GM20000 (cell line): ENCODE data around the gene CSK.
"Not testable (repeated sequence)": the region's sequence is repeated elsewhere in the genome, so short reads cannot be mapped to it uniquely, and the experiment has no call there.

Experiments used
- DNase-seq: peaks from one replicate; pipeline ENCODE4 v3.0.0; 2012; ENCODE audit warnings: low spot score
- CTCF ChIP-seq: IDR thresholded peaks from 2 replicates; pipeline ENCODE4 v1.5.1; 2012; ENCODE audit warnings: mild to moderate bottlenecking, control low read depth; ENCODE audit errors: extremely low read depth, missing control alignments

The CSK gene

GRCh38 chr15:74781431-74782258 is at the start of gene CSK:
TSS of gene CSK (plus strand) at chr15:74782080. CDS start at chr15:74798298, 16,218 bp downstream.
- DNase-seq = peak; percentile 94
- TF ChIP-seq CTCF = peak; percentile 43

- TF ChIP-seq CTCF = no peak
- DNase-seq = no peak
Observed at GRCh38 chr15:74732846-74733245, 49.0 kb upstream of the CSK start.

GRCh38 chr15:74733269-74733668 is 48.6 kb upstream of the CSK start:
- DNase-seq = no peak
- TF ChIP-seq CTCF = no peak

- TF ChIP-seq CTCF = no peak
- DNase-seq = no peak
Observed at GRCh38 chr15:74735305-74735704, 46.6 kb upstream of the CSK start.

- not testable (repeated sequence) for DNase-seq
Observed at GRCh38 chr15:74738239-74738638, 43.6 kb upstream of the CSK start.

- TF ChIP-seq CTCF = no peak
- DNase-seq = no peak
Observed at GRCh38 chr15:74742422-74742821, 39.5 kb upstream of the CSK start.

- no peak for DNase-seq
- no peak for TF ChIP-seq CTCF
Observed at GRCh38 chr15:74746389-74746788, 35.5 kb upstream of the CSK start.
